GM18505 (cell line): ENCODE data around the gene TRMT1.

ENCODE experiments used
- ATAC-seq: cut with Tn5 transposase; IDR thresholded peaks from one replicate; pipeline ENCODE4 v1.9.1; 2021; ENCODE audit not compliant: unreplicated experiment
- POLR2A ChIP-seq: IDR thresholded peaks from 4 replicates; pipeline ENCODE4 v1.6.1; 2011; ENCODE audit warnings: borderline replicate concordance; ENCODE audit not compliant: insufficient read depth, insufficient read length; ENCODE audit errors: extremely low read depth

TRMT1 gene

DNA sequence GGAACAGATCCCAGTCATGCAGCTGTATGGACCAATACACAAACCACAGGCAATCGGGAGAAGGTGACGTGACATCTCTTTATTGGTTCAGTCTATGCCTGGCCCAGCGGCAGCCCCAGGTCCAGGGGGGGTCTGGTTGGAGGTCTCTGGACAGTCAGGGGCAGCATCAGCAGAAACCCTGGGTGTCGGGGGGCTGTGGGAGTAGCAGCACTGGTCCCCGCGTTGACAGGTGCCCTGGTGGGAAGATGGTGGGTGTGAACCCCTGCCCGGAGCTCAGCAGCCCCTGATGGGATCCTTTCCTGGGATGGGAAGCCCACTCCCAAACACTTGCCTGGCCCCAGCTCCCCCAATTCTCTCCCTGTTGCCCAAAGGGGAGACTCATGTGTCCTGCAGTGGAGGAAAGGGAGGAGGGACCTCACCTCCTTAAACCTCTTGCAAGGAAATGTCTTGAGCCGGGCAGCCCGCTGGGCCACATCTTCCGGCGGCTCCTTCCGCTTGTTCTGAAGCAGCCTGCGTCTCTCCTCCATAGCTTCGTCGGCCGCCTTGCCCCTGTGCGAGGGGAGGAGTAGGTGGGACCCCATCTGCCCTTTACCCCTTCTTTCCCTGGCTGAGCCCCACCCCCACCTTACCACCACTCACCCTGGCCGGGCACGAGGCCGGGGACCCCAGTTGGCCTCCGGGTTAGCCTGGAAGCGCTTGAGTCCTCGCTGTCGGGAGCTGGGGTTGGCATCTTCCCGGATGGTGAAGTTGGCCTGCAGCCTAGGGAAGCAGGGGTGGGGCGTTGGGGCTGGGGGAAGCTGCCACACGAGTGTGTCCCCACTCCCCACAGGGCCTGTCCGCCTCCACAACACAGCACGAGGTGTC lies 11.5 kb downstream of the TRMT1 start:
- ATAC-seq, result no peak
- peak; percentile 50 for TF ChIP-seq POLR2A

DNA sequence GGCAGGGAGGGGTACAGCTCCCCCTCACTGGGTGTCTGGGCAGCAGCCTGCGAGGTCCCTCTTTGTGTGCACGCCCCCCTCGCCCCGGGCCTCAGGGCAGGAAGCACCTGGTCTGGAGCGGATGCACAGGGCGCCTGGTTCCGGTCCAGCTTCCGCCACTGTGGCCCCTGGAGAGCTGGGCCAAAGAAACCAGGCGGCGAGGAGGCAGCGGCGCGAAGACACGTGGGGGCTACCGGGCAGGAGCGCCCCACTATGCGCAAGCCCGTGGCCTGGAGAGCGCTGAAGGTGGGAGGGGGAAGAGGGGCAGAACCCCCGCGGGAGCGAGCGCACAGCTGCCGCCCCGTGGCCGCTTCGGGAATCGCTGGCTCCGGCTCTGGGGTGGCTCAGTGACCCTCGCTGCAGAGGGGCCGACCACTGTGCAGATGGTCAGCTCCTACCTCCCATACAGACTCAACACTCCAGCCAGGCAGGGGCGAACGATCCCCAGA lies 12.1 kb downstream of the TRMT1 start:
- peak; percentile 35 for ATAC-seq
- TF ChIP-seq POLR2A, result peak; percentile 31

DNA sequence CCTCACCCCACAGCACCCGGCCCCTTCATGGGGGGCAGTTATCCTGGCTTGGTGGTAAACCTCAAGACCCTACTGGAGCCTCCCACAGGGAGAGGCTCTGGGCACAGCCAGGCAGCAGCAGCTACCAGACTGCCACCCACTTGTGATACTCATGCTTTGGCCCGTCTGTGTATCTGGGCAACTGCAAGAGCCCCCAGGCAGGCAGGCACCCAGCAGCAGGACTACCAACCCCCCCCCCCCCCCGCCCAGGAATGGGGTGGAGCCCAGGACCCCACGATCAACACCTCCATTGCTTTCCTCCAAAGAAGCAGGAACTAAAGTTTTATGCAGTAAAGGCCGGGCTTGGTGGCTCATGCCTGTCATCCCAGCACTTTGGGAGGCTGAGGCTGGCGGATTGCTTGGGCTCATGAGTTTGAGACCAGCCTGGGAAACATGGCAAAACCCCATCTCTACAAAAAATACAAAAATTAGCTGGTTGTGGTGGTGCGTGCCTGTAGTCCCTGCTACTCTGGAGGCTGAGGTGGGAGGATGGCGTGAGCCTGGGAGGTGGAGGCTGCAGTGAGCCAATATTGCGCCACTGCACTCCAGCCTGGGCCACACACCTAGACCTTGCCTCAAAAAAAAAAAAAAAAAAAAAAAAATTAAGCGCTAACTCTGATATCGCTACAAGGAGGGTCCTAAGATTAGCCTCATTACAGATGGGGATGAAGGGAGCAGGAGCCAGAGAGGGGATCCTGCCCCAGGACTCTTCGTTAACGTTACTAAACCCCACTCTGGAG lies 12.8 kb downstream of the TRMT1 start:
- no peak for TF ChIP-seq POLR2A
- ATAC-seq, result no peak

GRCh38 chr19:13102666-13103580 lies 13.6 kb downstream of the TRMT1 start, which contains the start of gene LYL1:
Gene LYL1, minus strand, starts transcription at chr19:13102858. Its CDS starts 1,687 bp downstream, at chr19:13101171.
- peak; percentile 68 for TF ChIP-seq POLR2A
- ATAC-seq, result peak; percentile 32

GRCh38 chr19:13102416-13102665 lies 14.2 kb downstream of the TRMT1 start:
- no peak for TF ChIP-seq POLR2A
- ATAC-seq, result peak; percentile 1

DNA sequence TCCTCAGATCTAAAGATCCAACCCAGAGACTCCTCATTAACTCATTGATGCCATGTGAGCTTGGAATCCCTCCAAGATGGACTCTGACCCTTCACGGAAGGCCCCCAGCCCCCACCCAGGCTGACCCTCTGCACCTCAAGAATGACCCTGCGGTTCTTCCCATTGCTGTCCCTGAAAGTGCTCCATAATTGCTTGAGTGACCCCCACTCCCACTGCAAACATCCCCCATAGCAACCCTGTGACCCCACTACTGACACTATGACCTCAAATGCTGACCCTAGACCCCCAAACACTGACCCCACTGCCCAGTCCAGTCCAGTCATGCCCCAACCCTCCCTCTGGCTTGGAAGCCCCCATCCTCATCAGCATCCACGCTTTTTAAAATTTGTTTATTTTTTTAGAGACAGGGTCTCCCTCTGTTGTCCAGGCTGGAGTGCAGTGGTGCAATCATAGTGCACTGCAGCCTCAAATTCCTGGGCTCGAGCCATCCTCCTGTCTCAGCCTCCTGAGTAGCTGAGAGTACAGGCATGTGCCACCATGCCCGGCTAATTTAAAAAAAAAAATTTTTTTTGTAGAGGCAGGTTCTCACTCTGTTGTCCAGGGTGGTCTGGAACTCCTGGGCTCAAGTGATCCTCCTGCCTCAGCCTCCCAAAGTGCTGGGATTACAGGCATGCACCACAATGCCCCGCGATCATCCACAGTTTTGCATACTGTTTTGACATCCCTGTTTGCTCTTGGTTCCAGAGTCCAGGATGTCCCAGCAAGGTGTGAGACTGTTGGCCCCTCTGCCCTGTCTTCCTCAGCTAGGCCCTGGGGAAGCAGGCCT lies 14.7 kb downstream of the TRMT1 start:
- TF ChIP-seq POLR2A, result no peak
- no peak for ATAC-seq

- ATAC-seq, result no peak
- TF ChIP-seq POLR2A, result no peak
Measured at GRCh38 chr19:13100841-13101589, 15.5 kb downstream of the TRMT1 start.

- peak; percentile 22 for ATAC-seq
- peak; percentile 22 for TF ChIP-seq POLR2A
Measured at GRCh38 chr19:13100031-13100588, 16.4 kb downstream of the TRMT1 start.

DNA sequence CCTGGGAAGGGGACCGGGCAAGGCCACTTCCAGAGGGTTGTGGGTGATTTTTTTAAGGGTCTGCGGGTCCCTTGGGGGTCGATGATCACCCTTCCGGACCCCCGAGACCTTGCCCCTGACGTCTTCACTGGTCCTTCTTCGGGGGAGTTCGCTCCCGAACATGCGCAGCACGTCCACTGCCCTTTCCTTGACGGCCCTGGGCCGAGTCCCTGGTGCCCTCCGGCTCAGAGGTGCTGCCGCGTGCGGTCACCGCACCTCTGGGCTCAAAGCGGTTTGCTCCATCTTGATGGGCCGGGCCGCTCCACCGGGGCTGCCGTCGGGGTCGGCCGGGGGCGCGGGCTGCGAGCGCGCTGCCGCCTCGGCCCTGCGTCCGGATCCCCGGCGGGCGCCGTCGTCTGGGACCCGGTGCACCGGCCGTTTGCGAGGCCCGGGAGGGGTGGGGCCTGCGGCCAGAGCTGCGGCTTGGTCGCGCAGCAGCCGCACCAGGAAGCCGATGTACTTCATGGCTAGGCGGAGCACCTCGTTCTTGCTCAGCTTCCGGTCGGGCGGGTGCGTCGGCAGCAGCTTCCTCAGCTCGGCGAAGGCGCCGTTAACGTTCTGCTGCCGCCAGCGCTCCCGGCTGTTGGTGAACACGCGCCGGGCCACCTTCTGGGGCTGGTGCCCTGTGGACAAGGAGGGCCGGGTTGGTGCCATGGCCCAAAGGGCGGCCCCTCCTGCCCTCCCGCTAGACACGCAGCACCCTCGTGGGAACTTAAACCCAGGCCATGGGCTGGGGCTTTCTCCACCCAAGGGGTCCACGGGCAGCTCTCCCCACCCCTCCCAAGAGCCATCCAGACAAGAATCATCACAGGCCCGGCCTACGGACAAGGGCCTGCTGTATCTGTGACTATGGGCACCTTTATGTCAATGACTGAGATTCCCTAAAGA lies 17.2 kb downstream of the TRMT1 start:
- no peak for ATAC-seq
- peak; percentile 6 for TF ChIP-seq POLR2A

DNA sequence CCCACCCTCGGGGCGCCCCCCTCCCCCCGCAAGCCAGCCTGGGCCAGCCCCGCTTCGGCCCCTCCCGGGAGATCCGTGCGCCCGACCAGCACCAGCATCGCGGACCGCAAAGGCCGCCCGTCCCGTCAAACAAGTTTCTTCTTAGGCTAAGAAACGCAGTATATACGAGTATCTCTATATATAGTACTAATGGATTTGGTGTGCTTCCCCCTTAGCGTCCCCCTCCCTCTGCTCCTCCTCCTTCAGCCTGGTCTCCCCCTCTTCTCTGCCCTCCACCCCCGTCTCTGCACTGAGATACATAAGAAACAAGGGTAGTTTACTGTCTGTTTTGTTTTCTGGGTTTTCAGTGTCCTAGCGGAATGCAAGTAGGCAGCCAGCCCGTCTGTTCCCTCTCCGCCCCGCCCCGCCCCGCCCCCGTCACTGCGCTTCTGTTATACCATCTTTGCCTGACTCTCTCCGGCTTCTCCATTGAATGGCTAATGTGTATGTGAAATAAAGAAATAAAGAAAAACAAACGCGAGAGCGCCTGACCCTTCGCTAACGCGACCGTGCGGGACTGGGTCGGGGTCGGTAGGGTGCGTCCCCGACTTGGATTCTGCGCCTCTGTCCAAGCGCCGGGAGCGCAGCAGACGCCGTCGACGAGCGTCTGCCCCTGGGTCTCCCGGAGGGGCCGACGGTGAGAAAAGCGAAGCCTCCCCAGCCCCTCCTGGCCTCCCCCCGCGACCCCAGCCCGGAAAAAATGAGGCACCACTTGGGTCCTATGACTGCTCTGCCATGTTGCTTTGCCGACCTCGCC lies 18.1 kb downstream of the TRMT1 start:
- no peak for ATAC-seq
- TF ChIP-seq POLR2A, result no peak
